Esophagus muscularis mucosa (tissue), 4 donors: ENCODE data around the gene RAP2A.

ENCODE experiments used
- CTCF ChIP-seq, 3 experiments: fragments of 200-600 bp in 2 of 3; fragments of 450-650 bp in 1 of 3; sonication (generic) in 2 of 3; IDR thresholded peaks; one replicate each; pipeline ENCODE4 v1.5.1; 2017 to 2019; ENCODE audit warnings: antibody characterized with exemption in 3 of 3, mild to moderate bottlenecking in 2 of 3, moderate library complexity in 1 of 3
- EP300 ChIP-seq: sonication (generic); formaldehyde crosslinking; IDR thresholded peaks from one replicate; pipeline ENCODE4 v1.6.1; 2017; ENCODE audit warnings: antibody characterized with exemption
- POLR2A ChIP-seq: fragments of 450-650 bp; IDR thresholded peaks from one replicate; pipeline ENCODE4 v1.6.1; 2017; ENCODE audit warnings: antibody characterized with exemption, moderate library complexity, mild to moderate bottlenecking, low read depth
- POLR2AphosphoS5 ChIP-seq, 2 donors: sonication (generic); formaldehyde crosslinking; IDR thresholded peaks; one replicate each; pipeline ENCODE4 v1.6.1; 2017; ENCODE audit warnings: antibody characterized with exemption in 2 of 2

- TF ChIP-seq CTCF (IDR thresholded peaks at IDR 0.05): no peak
- no peak for TF ChIP-seq POLR2A
- no peak for TF ChIP-seq POLR2AphosphoS5 (IDR thresholded peaks at IDR 0.05)
- TF ChIP-seq EP300: no peak
Observed at GRCh38 chr13:97460853-97461252, 26.9 kb downstream of the RAP2A start.
